ENCODE data around the gene ATP1A1.

ATP1A1 gene

GRCh38 chr1:116401646-116402176 is 28.7 kb downstream of the ATP1A1 start:
- TF ChIP-seq CTBP1 (IDR thresholded peaks at IDR 0.05; ENCODE audit: borderline replicate concordance) (no peak), HDGF (IDR thresholded peaks at IDR 0.05; ENCODE audit: borderline replicate concordance) (no peak), LEF1 (IDR thresholded peaks at IDR 0.05; ENCODE audit: borderline replicate concordance) (no peak), FOXA1 (IDR thresholded peaks at IDR 0.05) (no peak), TARDBP (IDR thresholded peaks at IDR 0.05) (no peak), ARNT (IDR thresholded peaks at IDR 0.05) (no peak), ELF4 (IDR thresholded peaks at IDR 0.05) (no peak), L3MBTL2 (conservative IDR thresholded peaks at IDR 0.05) (no peak), NFRKB (IDR thresholded peaks at IDR 0.05) (no peak), SP1 (IDR thresholded peaks at IDR 0.05) (no peak), FOXK2 (IDR thresholded peaks at IDR 0.05) (no peak), SUZ12 (IDR thresholded peaks at IDR 0.05) (no peak), FOXM1 (IDR thresholded peaks at IDR 0.05; ENCODE audit: borderline replicate concordance) (no peak), ZNF384 (IDR thresholded peaks at IDR 0.05) (no peak), BHLHE40 (IDR thresholded peaks at IDR 0.05; ENCODE audit: borderline replicate concordance) (no peak)
- TF ChIP-seq, protein P1, sequence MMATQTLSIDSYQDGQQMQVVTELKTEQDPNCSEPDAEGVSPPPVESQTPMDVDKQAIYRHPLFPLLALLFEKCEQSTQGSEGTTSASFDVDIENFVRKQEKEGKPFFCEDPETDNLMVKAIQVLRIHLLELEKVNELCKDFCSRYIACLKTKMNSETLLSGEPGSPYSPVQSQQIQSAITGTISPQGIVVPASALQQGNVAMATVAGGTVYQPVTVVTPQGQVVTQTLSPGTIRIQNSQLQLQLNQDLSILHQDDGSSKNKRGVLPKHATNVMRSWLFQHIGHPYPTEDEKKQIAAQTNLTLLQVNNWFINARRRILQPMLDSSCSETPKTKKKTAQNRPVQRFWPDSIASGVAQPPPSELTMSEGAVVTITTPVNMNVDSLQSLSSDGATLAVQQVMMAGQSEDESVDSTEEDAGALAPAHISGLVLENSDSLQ (IDR thresholded peaks at IDR 0.05) = no peak
- CTCF ChIA-PET = interaction anchor here (0.9 kb wide), 1 partner anchor 84 kb away, joined by 3 read pairs; no protein-coding TSS in a partner anchor
- DNase-seq (ENCODE audit: extremely low spot score) = no peak
- POLR2A ChIA-PET = interaction anchor here (3.6 kb wide), 1 partner anchor 17 kb away, joined by 17 read pairs; no protein-coding TSS in a partner anchor

DNA sequence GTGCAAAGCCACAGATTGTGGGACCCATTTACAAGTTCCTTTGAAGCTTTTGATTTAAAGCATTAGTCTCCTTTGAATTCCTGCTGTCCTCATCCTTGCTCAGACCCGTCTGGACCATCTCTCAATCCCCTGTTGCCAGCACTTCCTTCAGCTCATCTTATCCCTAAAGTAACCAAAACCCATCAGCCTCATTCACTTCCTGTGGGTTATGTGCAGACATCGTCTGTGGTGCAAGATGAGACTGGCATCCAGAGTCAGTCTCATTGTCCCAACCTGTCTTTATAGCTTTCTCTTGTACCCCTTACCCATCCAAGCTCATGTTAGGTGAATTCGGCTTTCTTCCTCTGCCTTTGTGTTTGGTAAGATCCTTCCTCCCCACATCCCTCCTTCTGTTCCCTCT is 29.3 kb downstream of the ATP1A1 start:
- CTCF ChIA-PET = no interaction called here
- POLR2A ChIA-PET = interaction anchor here (3.6 kb wide), 1 partner anchor 17 kb away, joined by 17 read pairs; no protein-coding TSS in a partner anchor
- TF ChIP-seq SP1 (IDR thresholded peaks at IDR 0.05) (no peak), CTBP1 (IDR thresholded peaks at IDR 0.05; ENCODE audit: borderline replicate concordance) (no peak)
- DNase-seq (ENCODE audit: extremely low spot score) = no peak

DNA sequence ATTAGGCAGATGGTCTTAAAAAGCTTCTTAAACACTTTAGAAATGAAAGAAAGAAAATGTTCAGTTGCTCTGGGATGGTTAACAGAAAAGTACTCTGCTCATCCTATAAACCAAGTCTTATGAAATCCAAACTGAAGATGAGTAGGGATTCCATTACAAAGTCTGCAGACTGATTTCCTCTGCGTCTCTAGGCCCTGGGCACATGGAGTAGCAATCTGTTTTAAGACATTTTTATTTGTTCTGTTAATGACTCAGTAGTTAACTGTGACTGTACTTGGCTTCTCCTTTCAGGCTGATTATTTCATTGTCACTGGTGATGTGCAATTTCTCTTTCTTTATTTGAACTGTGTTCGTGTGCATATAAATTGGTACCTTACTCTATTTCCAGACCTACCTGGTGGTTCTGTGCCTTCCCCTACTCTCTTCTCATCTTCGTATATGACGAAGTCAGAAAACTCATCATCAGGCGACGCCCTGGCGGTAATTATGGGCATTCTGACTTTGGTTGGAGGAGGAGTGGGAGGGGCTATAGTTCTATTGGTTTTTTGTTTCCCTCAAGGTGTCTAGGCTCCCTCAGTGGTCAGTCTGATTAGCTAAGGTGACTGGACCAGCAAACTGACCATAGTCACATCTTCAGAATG is 30.6 kb downstream of the ATP1A1 start:
- DNase-seq (ENCODE audit: extremely low spot score) = no peak
- TF ChIP-seq LEF1 (IDR thresholded peaks at IDR 0.05; ENCODE audit: borderline replicate concordance) (no peak), HDGF (IDR thresholded peaks at IDR 0.05; ENCODE audit: borderline replicate concordance) (no peak), ARNT (IDR thresholded peaks at IDR 0.05) (no peak), NFRKB (IDR thresholded peaks at IDR 0.05) (no peak), BHLHE40 (IDR thresholded peaks at IDR 0.05; ENCODE audit: borderline replicate concordance) (no peak), TARDBP (IDR thresholded peaks at IDR 0.05) (no peak), SUZ12 (IDR thresholded peaks at IDR 0.05) (no peak), CTBP1 (IDR thresholded peaks at IDR 0.05; ENCODE audit: borderline replicate concordance) (no peak), FOXM1 (IDR thresholded peaks at IDR 0.05; ENCODE audit: borderline replicate concordance) (no peak), FOXA1 (IDR thresholded peaks at IDR 0.05) (no peak), FOXK2 (IDR thresholded peaks at IDR 0.05) (no peak), SP1 (IDR thresholded peaks at IDR 0.05) (no peak), ZNF384 (IDR thresholded peaks at IDR 0.05) (no peak), L3MBTL2 (conservative IDR thresholded peaks at IDR 0.05) (no peak), ELF4 (IDR thresholded peaks at IDR 0.05) (no peak)
- TF ChIP-seq, protein P1 (IDR thresholded peaks at IDR 0.05) = no peak
- CTCF ChIA-PET = no interaction called here
- POLR2A ChIA-PET = interaction anchor here (3.6 kb wide), 1 partner anchor 15 kb away, joined by 17 read pairs; no protein-coding TSS in a partner anchor

- ChIA-PET CTCF (no interaction called here), POLR2A (no interaction called here)
- no peak for DNase-seq (ENCODE audit: extremely low spot score)
- TF ChIP-seq, protein P1 (IDR thresholded peaks at IDR 0.05) = no peak
- TF ChIP-seq LEF1 (IDR thresholded peaks at IDR 0.05; ENCODE audit: borderline replicate concordance) (no peak), ZNF384 (IDR thresholded peaks at IDR 0.05) (no peak), TARDBP (IDR thresholded peaks at IDR 0.05) (no peak), SP1 (IDR thresholded peaks at IDR 0.05) (no peak), ARNT (IDR thresholded peaks at IDR 0.05) (no peak), ELF4 (IDR thresholded peaks at IDR 0.05) (no peak), FOXA1 (IDR thresholded peaks at IDR 0.05) (no peak)
Observed at GRCh38 chr1:116404699-116405098, 31.7 kb downstream of the ATP1A1 start.

DNA sequence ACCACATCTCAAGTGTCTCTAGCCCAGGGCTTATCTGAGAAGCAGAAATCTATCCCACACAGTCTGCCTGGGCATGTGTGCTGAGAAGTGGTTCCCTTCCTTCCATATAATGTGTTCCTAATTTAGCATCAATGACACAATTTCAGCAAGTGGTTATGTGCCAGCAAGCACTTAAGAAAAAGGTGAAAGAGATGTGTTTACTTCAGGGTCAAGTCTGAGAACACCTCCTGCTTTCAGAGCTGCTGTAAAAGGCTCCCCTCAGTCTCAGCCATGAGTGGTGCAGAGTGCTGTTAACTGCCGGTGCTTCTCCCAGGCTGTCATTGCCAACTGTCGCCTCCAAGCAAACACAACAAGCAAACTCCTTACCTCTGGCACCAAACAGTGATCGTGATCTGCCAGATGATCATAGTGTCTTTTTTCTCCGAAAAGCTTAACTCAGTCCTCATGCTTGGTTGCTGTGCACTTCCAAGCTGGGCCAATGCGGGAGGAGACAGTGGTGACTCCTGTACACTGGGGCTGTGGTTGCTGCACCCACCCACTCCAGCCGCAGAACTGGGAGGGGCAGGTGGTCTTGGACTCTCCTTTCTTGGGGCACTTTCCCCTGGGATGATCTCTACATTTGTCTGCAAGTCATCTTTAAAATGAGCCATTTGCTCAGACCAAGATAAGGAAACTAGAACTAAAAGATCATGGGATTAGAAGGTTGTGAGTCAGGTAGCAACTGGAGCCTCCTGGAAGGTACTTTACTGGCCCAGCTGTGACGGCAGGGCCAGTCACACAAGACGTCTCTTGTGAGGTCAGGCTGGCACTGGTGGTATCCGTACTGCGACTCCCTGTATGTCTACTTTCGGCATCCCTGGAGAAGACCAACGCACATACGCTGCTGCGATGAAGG is 32.4 kb downstream of the ATP1A1 start:
- DNase-seq (ENCODE audit: extremely low spot score) = no peak
- TF ChIP-seq SUZ12 (IDR thresholded peaks at IDR 0.05) = no peak
- TF ChIP-seq LEF1 (IDR thresholded peaks at IDR 0.05; ENCODE audit: borderline replicate concordance) = no peak
- TF ChIP-seq FOXA1 (IDR thresholded peaks at IDR 0.05) = no peak
- no peak for TF ChIP-seq CTBP1 (IDR thresholded peaks at IDR 0.05; ENCODE audit: borderline replicate concordance)
- no peak for TF ChIP-seq FOXM1 (IDR thresholded peaks at IDR 0.05; ENCODE audit: borderline replicate concordance)
- no peak for TF ChIP-seq ELF4 (IDR thresholded peaks at IDR 0.05)
- no peak for TF ChIP-seq ARNT (IDR thresholded peaks at IDR 0.05)
- CTCF ChIA-PET = interaction anchor here (1.5 kb wide), 1 partner anchor 80 kb away, joined by 3 read pairs; no protein-coding TSS in a partner anchor
- POLR2A ChIA-PET = interaction anchor here (1.3 to 1.7 kb wide), 2 partner anchors 12 to 13 kb away, joined by 4 to 5 read pairs; no protein-coding TSS in a partner anchor
